GM18502 (cell line): ENCODE results near the gene GCN1.

Experiments used
- ATAC-seq: cut with Tn5 transposase; IDR thresholded peaks from one replicate; pipeline ENCODE4 v1.9.1; 2021; ENCODE audit warnings: mild to moderate bottlenecking; ENCODE audit not compliant: unreplicated experiment, poor library complexity

GCN1 gene

GRCh38 chr12:120079411-120080400 lies 114.8 kb downstream of the GCN1 start:
- no peak for ATAC-seq

DNA sequence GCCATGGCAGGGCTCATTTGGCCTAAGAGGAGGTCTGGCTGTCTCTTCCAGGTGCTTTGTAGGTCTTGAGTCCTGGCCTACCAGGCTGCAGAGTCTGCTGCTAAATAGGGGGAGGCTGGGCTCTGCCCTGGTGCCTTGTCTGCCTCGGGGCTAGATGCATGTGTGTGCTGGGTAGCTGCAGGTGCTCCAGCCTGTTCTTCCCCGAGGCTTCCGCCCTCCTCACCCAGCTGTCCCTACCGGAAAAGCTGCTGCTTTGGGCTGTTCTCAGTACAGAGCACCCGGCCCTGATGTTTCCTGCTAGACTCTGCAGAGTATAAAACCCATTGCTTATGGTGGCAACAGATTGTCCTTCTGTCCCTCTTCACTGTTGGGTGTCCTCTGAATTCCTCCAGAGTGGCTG lies 115.6 kb downstream of the GCN1 start:
- no peak for ATAC-seq

- no peak for ATAC-seq
Measured at GRCh38 chr12:120077260-120077659, 117.3 kb downstream of the GCN1 start.
